ENCODE measurements around the gene DUSP23.

DUSP23 gene

DNA sequence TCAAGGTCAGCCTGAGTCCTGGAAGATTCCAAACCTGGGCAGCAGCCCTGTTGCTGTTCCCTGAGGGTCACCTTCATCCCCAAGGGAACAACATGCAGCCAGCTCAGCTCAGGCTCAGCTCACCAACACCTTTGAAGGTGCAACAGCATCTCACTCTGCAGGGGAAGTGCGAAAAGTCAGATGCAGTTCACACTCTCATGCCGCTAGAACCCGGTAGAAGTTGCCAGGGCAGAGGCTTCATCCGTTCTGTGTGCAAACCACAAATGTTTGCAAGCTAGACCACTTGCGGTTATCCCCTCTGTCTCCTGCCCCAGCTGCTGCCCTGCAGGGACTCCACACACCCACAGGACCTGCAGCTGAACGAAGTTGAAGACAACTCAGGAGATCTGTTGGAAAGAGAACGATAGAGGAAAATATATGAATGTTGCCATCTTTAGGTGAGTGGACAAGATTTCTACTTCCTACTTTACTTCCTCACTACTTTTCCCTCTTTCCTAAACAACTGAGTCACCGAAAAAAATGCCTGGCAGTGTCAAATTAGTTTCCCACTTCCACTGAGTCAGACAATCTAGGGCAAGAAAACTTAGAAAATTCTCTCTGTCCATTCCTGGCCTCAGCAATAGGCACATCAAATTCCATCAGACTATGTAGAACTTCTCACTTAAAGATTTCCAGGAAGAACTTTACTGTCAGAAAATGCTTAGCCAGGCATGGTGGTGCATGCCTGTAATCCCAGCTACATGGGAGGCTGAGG lies 19.6 kb downstream of the DUSP23 start:
- Histone ChIP-seq H3K36me3 (ENCODE audit: control insufficient read depth in 1 of 2, insufficient read depth in 2 of 2, low read length in 2 of 2) (no peaks in the 10 kb centered on the region), H3K27ac (ENCODE audit: low read depth, low read length) (no peak overlapping the region), H3K9ac (ENCODE audit: low read length) (no peak overlapping the region), H3K27me3 (ENCODE audit: insufficient read depth, low read length) (no peaks in the 10 kb centered on the region), H3K18ac (ENCODE audit: low read length) (no peak overlapping the region), H3K79me1 (ENCODE audit: low read length) (no peaks in the 10 kb centered on the region), H3K23ac (ENCODE audit: low read length) (no peak overlapping the region), H3K4ac (ENCODE audit: low read depth, low read length) (no peak overlapping the region), H3K4me1 (ENCODE audit: control insufficient read depth in 1 of 2, insufficient read depth in 2 of 2, low read length in 2 of 2) (no peaks in the 10 kb centered on the region), H2BK12ac (ENCODE audit: low read length) (no peak overlapping the region), H4K8ac (ENCODE audit: low read depth, low read length) (no peak overlapping the region), H2AFZ (ENCODE audit: insufficient read depth, low read length, poor library complexity) (no peak overlapping the region), H3K14ac (ENCODE audit: low read length) (no peak overlapping the region), H3K4me3 (ENCODE audit: low read depth, low read length) (no peak overlapping the region), H4K91ac (ENCODE audit: low read depth, low read length) (no peak overlapping the region), H3K4me2 (ENCODE audit: low read length) (no peak overlapping the region), H4K12ac (ENCODE audit: low read depth, low read length) (no peak overlapping the region), H2BK5ac (ENCODE audit: low read depth, low read length, poor library complexity) (no peak overlapping the region), H2BK120ac (ENCODE audit: insufficient read depth, low read length, poor library complexity) (no peak overlapping the region), H3K79me2 (ENCODE audit: control insufficient read depth, insufficient read depth, low read length, poor library complexity) (no peaks in the 10 kb centered on the region), H2AK5ac (ENCODE audit: low read length) (no peak overlapping the region), H3K9me3 (ENCODE audit: insufficient read depth, low read depth, low read length) (no peaks in the 10 kb centered on the region)
- peak; percentile 41 to 78 for DNase-seq
- whole genome bisulfite sequencing (ENCODE audit: extremely low coverage, insufficient coverage, insufficient read length), result no CpG with 5 or more reads among the region's 8 CpGs

DNA sequence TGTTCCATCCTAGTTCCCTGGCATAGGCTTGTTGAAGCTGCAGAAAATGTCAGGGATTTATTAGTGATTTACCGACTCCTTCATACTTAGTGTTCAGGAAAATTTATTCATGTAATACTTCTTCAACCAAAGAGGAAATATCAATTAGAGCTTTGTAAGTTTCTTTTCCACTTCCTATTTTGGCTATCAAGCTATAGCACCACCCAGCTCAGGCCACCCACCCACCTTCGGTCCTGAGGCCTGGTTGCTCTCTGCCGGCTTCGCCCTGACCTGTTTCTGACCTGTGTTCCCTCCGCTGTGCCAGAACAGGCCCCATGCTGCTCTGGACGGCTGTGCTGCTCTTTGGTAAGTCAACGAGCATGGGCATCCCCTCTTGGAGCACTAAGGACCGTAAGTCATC lies 21.3 kb downstream of the DUSP23 start, which contains the start of gene FCRL6:
Gene FCRL6, plus strand, starts transcription at position 250 of the 400 bp plus-strand sequence. Its CDS starts 65 bp downstream, at position 315.
- H2AK5ac ChIP-seq (ENCODE audit: low read length), result no peak within 1 kb of the TSS
- no peak within 1 kb of the TSS for H3K4me3 ChIP-seq (ENCODE audit: low read depth, low read length)
- H3K27me3 ChIP-seq (ENCODE audit: insufficient read depth, low read length), result no peaks in the 10 kb centered on the region
- H3K79me1 ChIP-seq (ENCODE audit: low read length), result no peaks in the 10 kb centered on the region
- DNase-seq, result no peak
- no peak within 1 kb of the TSS for H3K27ac ChIP-seq (ENCODE audit: low read depth, low read length)
- H2BK120ac ChIP-seq (ENCODE audit: insufficient read depth, low read length, poor library complexity), result no peak within 1 kb of the TSS
- H3K36me3 ChIP-seq (ENCODE audit: control insufficient read depth in 1 of 2, insufficient read depth in 2 of 2, low read length in 2 of 2), result no peaks in the 10 kb centered on the region
- no peak within 1 kb of the TSS for H2BK12ac ChIP-seq (ENCODE audit: low read length)
- H4K12ac ChIP-seq (ENCODE audit: low read depth, low read length), result no peak within 1 kb of the TSS
- H3K18ac ChIP-seq (ENCODE audit: low read length), result no peak within 1 kb of the TSS
- no peak within 1 kb of the TSS for H2AFZ ChIP-seq (ENCODE audit: insufficient read depth, low read length, poor library complexity)
- H3K4ac ChIP-seq (ENCODE audit: low read depth, low read length), result no peak within 1 kb of the TSS
- no peak within 1 kb of the TSS for H2BK5ac ChIP-seq (ENCODE audit: low read depth, low read length, poor library complexity)
- no peak within 1 kb of the TSS for H4K8ac ChIP-seq (ENCODE audit: low read depth, low read length)
- H3K4me1 ChIP-seq (ENCODE audit: control insufficient read depth in 1 of 2, insufficient read depth in 2 of 2, low read length in 2 of 2), result no peaks in the 10 kb centered on the region
- H3K14ac ChIP-seq (ENCODE audit: low read length), result no peak within 1 kb of the TSS
- H3K9me3 ChIP-seq (ENCODE audit: insufficient read depth, low read depth, low read length), result no peaks in the 10 kb centered on the region
- H3K79me2 ChIP-seq (ENCODE audit: control insufficient read depth, insufficient read depth, low read length, poor library complexity), result no peaks in the 10 kb centered on the region
- H3K4me2 ChIP-seq (ENCODE audit: low read length), result no peak within 1 kb of the TSS
- no peak within 1 kb of the TSS for H3K23ac ChIP-seq (ENCODE audit: low read length)
- no peak within 1 kb of the TSS for H3K9ac ChIP-seq (ENCODE audit: low read length)
- H4K91ac ChIP-seq (ENCODE audit: low read depth, low read length), result no peak within 1 kb of the TSS
- WGBS (ENCODE audit: extremely low coverage, insufficient coverage, insufficient read length), result no CpG with 5 or more reads among the region's 8 CpGs

DNA sequence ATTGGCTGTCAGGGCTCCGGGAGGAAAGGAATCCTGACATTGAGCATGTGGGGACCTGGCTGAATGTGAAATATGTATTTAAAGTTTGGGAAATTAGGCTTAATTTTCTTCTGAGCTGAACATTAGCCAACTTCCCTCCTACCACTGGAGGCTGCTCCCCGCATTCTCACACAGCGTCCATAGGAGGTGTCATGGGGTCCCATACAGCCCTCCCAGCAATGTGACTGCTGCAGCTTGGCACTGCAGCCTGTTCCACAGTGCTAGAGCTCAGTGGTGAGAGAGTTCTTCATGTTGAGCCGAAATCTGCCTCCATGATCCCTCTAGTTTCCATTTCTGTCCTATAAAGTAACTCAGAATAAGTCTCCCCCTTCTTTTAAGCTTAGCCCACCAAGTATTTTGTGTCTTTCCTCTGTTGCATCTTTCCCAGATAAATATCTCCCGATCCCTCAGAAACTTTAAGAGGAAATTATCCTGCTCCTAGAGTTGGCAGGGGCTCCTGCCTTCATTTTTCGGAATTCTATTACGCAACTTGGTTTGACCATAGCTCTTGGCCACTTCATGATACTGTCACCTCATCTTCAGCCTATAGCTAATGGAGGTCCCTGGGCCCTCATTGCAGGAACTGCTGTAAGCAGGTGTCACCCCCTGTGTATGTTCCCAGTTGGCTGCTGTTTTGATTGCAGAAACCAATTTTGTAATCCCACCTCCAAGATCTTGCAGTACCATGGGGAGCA lies 23.4 kb downstream of the DUSP23 start:
- Histone ChIP-seq H3K4ac (ENCODE audit: low read depth, low read length) (no peak overlapping the region), H3K18ac (ENCODE audit: low read length) (no peak overlapping the region), H4K12ac (ENCODE audit: low read depth, low read length) (no peak overlapping the region), H4K8ac (ENCODE audit: low read depth, low read length) (no peak overlapping the region), H3K9me3 (ENCODE audit: insufficient read depth, low read depth, low read length) (no peaks in the 10 kb centered on the region), H3K27me3 (ENCODE audit: insufficient read depth, low read length) (no peaks in the 10 kb centered on the region), H2AK5ac (ENCODE audit: low read length) (no peak overlapping the region), H3K36me3 (ENCODE audit: control insufficient read depth in 1 of 2, insufficient read depth in 2 of 2, low read length in 2 of 2) (no peaks in the 10 kb centered on the region), H3K23ac (ENCODE audit: low read length) (no peak overlapping the region), H2AFZ (ENCODE audit: insufficient read depth, low read length, poor library complexity) (no peak overlapping the region), H3K4me1 (ENCODE audit: control insufficient read depth in 1 of 2, insufficient read depth in 2 of 2, low read length in 2 of 2) (no peaks in the 10 kb centered on the region), H3K4me2 (ENCODE audit: low read length) (no peak overlapping the region), H3K9ac (ENCODE audit: low read length) (no peak overlapping the region), H3K79me2 (ENCODE audit: control insufficient read depth, insufficient read depth, low read length, poor library complexity) (no peaks in the 10 kb centered on the region), H2BK5ac (ENCODE audit: low read depth, low read length, poor library complexity) (no peak overlapping the region), H2BK12ac (ENCODE audit: low read length) (no peak overlapping the region), H3K27ac (ENCODE audit: low read depth, low read length) (no peak overlapping the region), H3K79me1 (ENCODE audit: low read length) (no peaks in the 10 kb centered on the region), H3K14ac (ENCODE audit: low read length) (no peak overlapping the region), H3K4me3 (ENCODE audit: low read depth, low read length) (no peak overlapping the region), H4K91ac (ENCODE audit: low read depth, low read length) (no peak overlapping the region), H2BK120ac (ENCODE audit: insufficient read depth, low read length, poor library complexity) (no peak overlapping the region)
- no CpG with 5 or more reads among the region's 7 CpGs for WGBS (ENCODE audit: extremely low coverage, insufficient coverage, insufficient read length)
- no peak for DNase-seq

DNA sequence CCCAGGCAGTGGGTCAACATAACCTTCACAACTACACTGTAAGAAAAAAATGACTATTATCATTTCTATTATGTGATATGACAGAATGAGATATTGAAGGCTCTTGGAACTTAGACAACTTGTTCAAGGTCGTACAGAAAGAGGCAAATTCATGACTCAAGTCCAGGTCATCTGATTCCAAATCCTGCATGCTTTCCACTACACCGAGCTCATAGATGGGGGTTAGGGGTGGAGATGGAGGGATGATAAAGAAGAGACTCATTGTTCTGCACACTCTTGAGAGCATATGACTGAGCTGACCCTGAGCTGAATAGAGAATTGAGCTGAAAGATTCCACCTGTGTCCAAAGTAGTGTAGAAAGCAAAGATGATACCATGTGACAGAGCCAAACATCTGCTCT lies 24.2 kb downstream of the DUSP23 start:
- Histone ChIP-seq H3K9ac (ENCODE audit: low read length) (no peak overlapping the region), H3K79me1 (ENCODE audit: low read length) (no peaks in the 10 kb centered on the region), H2BK12ac (ENCODE audit: low read length) (no peak overlapping the region), H4K91ac (ENCODE audit: low read depth, low read length) (no peak overlapping the region), H3K9me3 (ENCODE audit: insufficient read depth, low read depth, low read length) (no peaks in the 10 kb centered on the region), H2BK120ac (ENCODE audit: insufficient read depth, low read length, poor library complexity) (no peak overlapping the region), H3K18ac (ENCODE audit: low read length) (no peak overlapping the region), H3K23ac (ENCODE audit: low read length) (no peak overlapping the region), H3K27me3 (ENCODE audit: insufficient read depth, low read length) (no peaks in the 10 kb centered on the region), H3K79me2 (ENCODE audit: control insufficient read depth, insufficient read depth, low read length, poor library complexity) (no peaks in the 10 kb centered on the region), H3K36me3 (ENCODE audit: control insufficient read depth in 1 of 2, insufficient read depth in 2 of 2, low read length in 2 of 2) (no peaks in the 10 kb centered on the region), H2AK5ac (ENCODE audit: low read length) (no peak overlapping the region), H3K27ac (ENCODE audit: low read depth, low read length) (no peak overlapping the region), H2BK5ac (ENCODE audit: low read depth, low read length, poor library complexity) (no peak overlapping the region), H3K4me1 (ENCODE audit: control insufficient read depth in 1 of 2, insufficient read depth in 2 of 2, low read length in 2 of 2) (no peaks in the 10 kb centered on the region), H2AFZ (ENCODE audit: insufficient read depth, low read length, poor library complexity) (no peak overlapping the region), H4K12ac (ENCODE audit: low read depth, low read length) (no peak overlapping the region), H3K14ac (ENCODE audit: low read length) (no peak overlapping the region), H3K4me2 (ENCODE audit: low read length) (no peak overlapping the region), H3K4ac (ENCODE audit: low read depth, low read length) (no peak overlapping the region), H3K4me3 (ENCODE audit: low read depth, low read length) (no peak overlapping the region), H4K8ac (ENCODE audit: low read depth, low read length) (no peak overlapping the region)
- WGBS (ENCODE audit: extremely low coverage, insufficient coverage, insufficient read length), result no CpG with 5 or more reads among the region's 2 CpGs
- DNase-seq, result peak in 1 of 2 donors; percentile 46
